KMS-11 (cell line): ENCODE measurements around the gene FCHSD2.

Experiments
- H2AFZ ChIP-seq: fragments of 200-600 bp; sonication (generic); 2 replicates; pipeline ENCODE4 v1.6.1; 2016; ENCODE audit warnings: antibody characterized with exemption, mixed run types, low read depth
- H3K27ac ChIP-seq: fragments of 200-600 bp; sonication (generic); 2 replicates; pipeline ENCODE4 v1.6.1; 2016; ENCODE audit warnings: mild to moderate bottlenecking, mixed run types
- H3K27me3 ChIP-seq: fragments of 200-600 bp; sonication (generic); 2 replicates; pipeline ENCODE4 v1.6.1; 2017; ENCODE audit warnings: mild to moderate bottlenecking, low read depth, mixed run types, moderate library complexity; ENCODE audit not compliant: insufficient read depth
- H3K36me3 ChIP-seq: fragments of 200-600 bp; sonication (generic); 2 replicates; pipeline ENCODE4 v1.6.1; 2017; ENCODE audit warnings: mild to moderate bottlenecking, mixed run types; ENCODE audit not compliant: insufficient read depth
- H3K4me1 ChIP-seq: fragments of 200-600 bp; sonication (generic); 2 replicates; pipeline ENCODE4 v1.6.1; 2016; ENCODE audit warnings: mild to moderate bottlenecking, low read depth, mixed run types; ENCODE audit not compliant: poor library complexity, severe bottlenecking
- H3K4me2 ChIP-seq: fragments of 200-600 bp; sonication (generic); 2 replicates; pipeline ENCODE4 v1.7.0; 2016; ENCODE audit warnings: mild to moderate bottlenecking, mixed run types
- H3K4me3 ChIP-seq: fragments of 200-600 bp; sonication (generic); IDR thresholded peaks from 2 replicates; pipeline ENCODE4 v1.6.1; 2017; ENCODE audit warnings: low read depth, low read length, mixed read lengths; ENCODE audit not compliant: insufficient read depth
- H3K79me2 ChIP-seq: fragments of 200-600 bp; sonication (generic); 2 replicates; pipeline ENCODE4 v1.6.1; 2016; ENCODE audit warnings: low read depth, mixed run types; ENCODE audit not compliant: insufficient read depth
- H3K9ac ChIP-seq: fragments of 200-600 bp; sonication (generic); 2 replicates; pipeline ENCODE4 v1.6.1; 2016; ENCODE audit warnings: mild to moderate bottlenecking, mixed run types
- H4K20me1 ChIP-seq: fragments of 200-600 bp; sonication (generic); 2 replicates; pipeline ENCODE4 v1.6.1; 2016; ENCODE audit warnings: mild to moderate bottlenecking, mixed run types; ENCODE audit not compliant: insufficient read depth
- CTCF ChIP-seq: fragments of 200-600 bp; sonication (generic); conservative IDR thresholded peaks from 2 replicates; pipeline ENCODE4 v1.6.1; 2017; ENCODE audit warnings: low read depth, mild to moderate bottlenecking, antibody characterized with exemption, low read length, moderate library complexity, mixed read lengths

Gene FCHSD2

GRCh38 chr11:72871119-72871518 lies 271.0 kb downstream of the FCHSD2 start:
- H3K79me2 ChIP-seq, result no peaks in the 10 kb centered on the region
- 0 out of 2 replicates have a peak, but pooled peaks cover 4% of the 10 kb centered on the region for H4K20me1 ChIP-seq
- no peaks in the 10 kb centered on the region for H3K4me1 ChIP-seq
- H3K36me3 ChIP-seq, result no peaks in the 10 kb centered on the region
- no peak overlapping the region for H3K27ac ChIP-seq
- no peaks in the 10 kb centered on the region for H3K27me3 ChIP-seq
- no peak overlapping the region for H3K9ac ChIP-seq
- H3K4me2 ChIP-seq, result no peak overlapping the region
- no peak overlapping the region for H2AFZ ChIP-seq
- H3K4me3 ChIP-seq, result no peak overlapping the region
- TF ChIP-seq CTCF, result no peak

- Histone ChIP-seq H3K36me3 (no peaks in the 10 kb centered on the region), H2AFZ (no peak overlapping the region), H3K4me1 (no peaks in the 10 kb centered on the region), H3K9ac (no peak overlapping the region), H3K79me2 (no peaks in the 10 kb centered on the region), H3K27me3 (no peaks in the 10 kb centered on the region), H3K27ac (no peak overlapping the region), H3K4me2 (no peak overlapping the region), H3K4me3 (no peak overlapping the region), H4K20me1 (0 out of 2 replicates have a peak, but pooled peaks cover 4% of the 10 kb centered on the region)
- no peak for TF ChIP-seq CTCF
These were observed 272.3 kb downstream of the FCHSD2 start for GRCh38 chr11:72869831-72870230.

GRCh38 chr11:72867970-72868369 lies 274.1 kb downstream of the FCHSD2 start:
- no peaks in the 10 kb centered on the region for H3K36me3 ChIP-seq

GRCh38 chr11:72864702-72865655 lies 277.1 kb downstream of the FCHSD2 start:
- Histone ChIP-seq H3K79me2 (no peaks in the 10 kb centered on the region), H3K27ac (no peak overlapping the region), H4K20me1 (0 out of 2 replicates have a peak, but pooled peaks cover 4% of the 10 kb centered on the region), H3K27me3 (no peaks in the 10 kb centered on the region), H3K9ac (no peak overlapping the region), H3K4me1 (no peaks in the 10 kb centered on the region), H3K36me3 (no peaks in the 10 kb centered on the region), H2AFZ (no peak overlapping the region), H3K4me2 (no peak overlapping the region), H3K4me3 (no peak overlapping the region)
- TF ChIP-seq CTCF, result no peak

More at GRCh38 chr11:72867970-72868369, 274.1 kb downstream of the FCHSD2 start:
- Histone ChIP-seq H3K9ac (no peak overlapping the region), H3K4me2 (no peak overlapping the region), H3K4me1 (no peaks in the 10 kb centered on the region), H3K27me3 (no peaks in the 10 kb centered on the region), H4K20me1 (0 out of 2 replicates have a peak, but pooled peaks cover 4% of the 10 kb centered on the region), H3K27ac (no peak overlapping the region), H3K4me3 (no peak overlapping the region), H2AFZ (no peak overlapping the region), H3K79me2 (no peaks in the 10 kb centered on the region)
- no peak for TF ChIP-seq CTCF
